ENCODE results near the gene CT55.

- no peak for TF ChIP-seq ZEB2 (tag by site-specific recombination; IDR thresholded peaks at IDR 0.05)
- TF ChIP-seq HOXA7 (CRISPR knock-in tag; IDR thresholded peaks at IDR 0.05; ENCODE audit: borderline replicate concordance), result no peak
- no peak for TF ChIP-seq CTCF (tag by site-specific recombination; IDR thresholded peaks at IDR 0.05)
- no peak for TF ChIP-seq ZNF629 (tag by site-specific recombination; IDR thresholded peaks at IDR 0.05)
- no peak for TF ChIP-seq SP2 (tag by site-specific recombination; IDR thresholded peaks at IDR 0.05)
- no peak for TF ChIP-seq ZNF76 (tag by site-specific recombination; IDR thresholded peaks at IDR 0.05; ENCODE audit: borderline replicate concordance, low read depth)
- no peak for TF ChIP-seq ZNF785 (tag by site-specific recombination; IDR thresholded peaks at IDR 0.05)
- no peak for TF ChIP-seq ZNF449 (tag by site-specific recombination; IDR thresholded peaks at IDR 0.05)
- no peak for TF ChIP-seq PRDM4 (tag by site-specific recombination; IDR thresholded peaks at IDR 0.05)
- TF ChIP-seq ZBTB44 (tag by site-specific recombination; IDR thresholded peaks at IDR 0.05), result no peak
- TF ChIP-seq ZNF266 (tag by site-specific recombination; IDR thresholded peaks at IDR 0.05; ENCODE audit: low read depth), result no peak
- TF ChIP-seq ZBTB1 (tag by site-specific recombination; IDR thresholded peaks at IDR 0.05), result no peak
- no peak for TF ChIP-seq KLF7 (tag by site-specific recombination; IDR thresholded peaks at IDR 0.05; ENCODE audit: borderline replicate concordance)
- TF ChIP-seq OVOL3 (tag by site-specific recombination; IDR thresholded peaks at IDR 0.05), result no peak
Observed at GRCh38 chrX:135194684-135195083, 23.5 kb upstream of the CT55 start.

All from HEK293 (cell line).